ENCODE data around the gene PIAS4.

PIAS4 gene

DNA sequence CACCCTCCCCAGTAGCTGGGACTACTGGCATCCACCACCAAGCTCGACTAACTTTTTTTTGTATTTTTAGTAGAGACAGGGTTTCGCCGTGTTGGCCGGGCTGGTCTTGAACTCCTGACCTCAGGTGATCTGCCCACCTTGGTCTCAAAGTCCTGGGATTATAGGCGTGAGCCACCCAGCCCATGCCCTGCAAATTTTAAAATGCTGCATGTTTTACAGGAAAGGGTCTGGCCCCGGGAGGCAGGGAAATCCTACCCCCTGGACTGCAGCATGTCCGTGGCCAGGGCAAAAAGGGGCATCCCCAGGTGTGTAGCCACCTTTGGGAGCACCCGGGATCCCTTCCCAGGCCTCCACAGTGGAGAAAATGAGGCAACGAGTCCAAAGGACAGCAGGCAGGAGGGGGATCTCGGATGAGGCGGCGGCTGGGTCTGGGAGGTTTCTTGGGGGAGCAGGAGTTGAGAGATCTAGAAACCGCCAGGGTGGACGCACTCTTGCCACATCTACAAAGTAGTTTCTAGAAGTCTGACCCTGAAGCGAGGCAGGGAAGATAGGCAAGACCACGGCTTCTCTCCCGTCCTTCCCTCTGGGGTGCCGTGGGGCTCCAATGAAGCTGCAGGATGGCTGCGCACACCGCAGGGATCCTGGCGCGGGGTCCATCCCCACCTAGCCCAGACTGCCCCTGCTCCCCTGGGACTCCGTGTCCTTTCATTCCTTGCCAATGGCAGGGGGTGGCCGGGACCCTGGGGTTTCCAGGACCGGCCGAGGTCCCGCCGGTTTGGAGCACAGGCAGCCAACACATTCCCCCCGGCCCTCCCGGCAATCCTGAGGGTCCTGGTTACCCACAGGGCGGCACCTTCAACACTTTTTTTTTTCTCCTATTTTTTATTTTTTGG, 80.5 kb downstream of the PIAS4 start:
- Histone ChIP-seq H3F3A (ENCODE audit: insufficient read depth) (no peaks in the 10 kb centered on the region), H3K27ac (ENCODE audit: low read depth, low read length) (no peak overlapping the region), H3K9ac (ENCODE audit: low read length) (no peak overlapping the region), H3K9me3 (ENCODE audit: insufficient read depth, low read length) (no peaks in the 10 kb centered on the region), H3K27me3 (ENCODE audit: low read length) (no peaks in the 10 kb centered on the region), H3K36me3 (ENCODE audit: low read length) (no peaks in the 10 kb centered on the region), H2AFZ (ENCODE audit: low read depth, low read length, severe bottlenecking) (no peak overlapping the region), H3K9me2 (replicated peaks; ENCODE audit: insufficient read depth, low read length) (no peaks in the 10 kb centered on the region), H4K20me1 (ENCODE audit: low read depth, low read length) (no peaks in the 10 kb centered on the region), H3K4me3 (ENCODE audit: insufficient read depth, low read length, poor library complexity, severe bottlenecking) (no peak overlapping the region), H3K79me2 (ENCODE audit: insufficient read depth, low read length) (no peaks in the 10 kb centered on the region), H3K4me2 (ENCODE audit: low read depth, low read length, poor library complexity, severe bottlenecking) (no peak overlapping the region)
- no peak for TF ChIP-seq EZH2phosphoT487 (conservative IDR thresholded peaks at IDR 0.05; ENCODE audit: low read length)
- TF ChIP-seq, protein P1, sequence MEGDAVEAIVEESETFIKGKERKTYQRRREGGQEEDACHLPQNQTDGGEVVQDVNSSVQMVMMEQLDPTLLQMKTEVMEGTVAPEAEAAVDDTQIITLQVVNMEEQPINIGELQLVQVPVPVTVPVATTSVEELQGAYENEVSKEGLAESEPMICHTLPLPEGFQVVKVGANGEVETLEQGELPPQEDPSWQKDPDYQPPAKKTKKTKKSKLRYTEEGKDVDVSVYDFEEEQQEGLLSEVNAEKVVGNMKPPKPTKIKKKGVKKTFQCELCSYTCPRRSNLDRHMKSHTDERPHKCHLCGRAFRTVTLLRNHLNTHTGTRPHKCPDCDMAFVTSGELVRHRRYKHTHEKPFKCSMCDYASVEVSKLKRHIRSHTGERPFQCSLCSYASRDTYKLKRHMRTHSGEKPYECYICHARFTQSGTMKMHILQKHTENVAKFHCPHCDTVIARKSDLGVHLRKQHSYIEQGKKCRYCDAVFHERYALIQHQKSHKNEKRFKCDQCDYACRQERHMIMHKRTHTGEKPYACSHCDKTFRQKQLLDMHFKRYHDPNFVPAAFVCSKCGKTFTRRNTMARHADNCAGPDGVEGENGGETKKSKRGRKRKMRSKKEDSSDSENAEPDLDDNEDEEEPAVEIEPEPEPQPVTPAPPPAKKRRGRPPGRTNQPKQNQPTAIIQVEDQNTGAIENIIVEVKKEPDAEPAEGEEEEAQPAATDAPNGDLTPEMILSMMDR (IDR thresholded peaks at IDR 0.05; ENCODE audit: insufficient read depth, low read length, poor library complexity, severe bottlenecking): no peak

DNA sequence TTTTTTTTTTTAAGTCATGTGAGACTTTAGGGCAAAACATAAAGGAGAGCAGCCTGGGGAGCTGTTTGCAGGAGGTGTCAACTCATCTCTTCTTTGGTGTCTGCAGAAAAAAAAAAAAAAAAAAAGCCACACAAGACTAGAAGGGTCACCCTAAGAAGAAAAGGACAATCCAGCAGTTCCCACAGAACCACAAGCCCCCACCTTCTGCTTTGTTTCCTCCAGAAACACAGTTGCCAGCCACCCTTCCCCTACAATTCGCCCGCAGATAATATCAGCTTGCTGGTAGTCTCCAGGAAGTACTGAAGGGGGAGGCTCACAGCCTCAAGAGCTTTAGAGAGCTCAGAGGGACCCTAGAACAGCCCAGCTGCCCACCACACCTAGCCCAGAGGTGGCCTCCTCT, 81.4 kb downstream of the PIAS4 start:
- no peaks in the 10 kb centered on the region for H3F3A ChIP-seq (ENCODE audit: insufficient read depth)
- no peak overlapping the region for H3K27ac ChIP-seq (ENCODE audit: low read depth, low read length)

More for the DNA sequence above, 81.4 kb downstream of the PIAS4 start:
- TF ChIP-seq EZH2phosphoT487 (conservative IDR thresholded peaks at IDR 0.05; ENCODE audit: low read length): no peak
- TF ChIP-seq, protein P1 (IDR thresholded peaks at IDR 0.05; ENCODE audit: insufficient read depth, low read length, poor library complexity, severe bottlenecking): no peak
- Histone ChIP-seq H2AFZ (ENCODE audit: low read depth, low read length, severe bottlenecking) (no peak overlapping the region), H3K27me3 (ENCODE audit: low read length) (no peaks in the 10 kb centered on the region), H3K79me2 (ENCODE audit: insufficient read depth, low read length) (no peaks in the 10 kb centered on the region), H4K20me1 (ENCODE audit: low read depth, low read length) (no peaks in the 10 kb centered on the region), H3K4me2 (ENCODE audit: low read depth, low read length, poor library complexity, severe bottlenecking) (no peak overlapping the region), H3K9me3 (ENCODE audit: insufficient read depth, low read length) (no peaks in the 10 kb centered on the region), H3K9ac (ENCODE audit: low read length) (no peak overlapping the region), H3K4me3 (ENCODE audit: insufficient read depth, low read length, poor library complexity, severe bottlenecking) (no peak overlapping the region), H3K36me3 (ENCODE audit: low read length) (no peaks in the 10 kb centered on the region), H3K9me2 (replicated peaks; ENCODE audit: insufficient read depth, low read length) (no peaks in the 10 kb centered on the region)

Data from SU-DHL-6 (cell line).